Lung (tissue), 12 donors: Measurements from ENCODE around the gene STEAP4. TPM values are rescaled to one million over a fixed set of nuclear protein-coding genes. Genes with fewer than 3 reads are reported as not detected.

Experiments
- ATAC-seq: fragments of 200-7000 bp; cut with Tn5 transposase; one replicate; pipeline ENCODE4 v1.9.1; 2020; ENCODE audit warnings: moderate number of reproducible peaks; ENCODE audit not compliant: insufficient read depth, low FRiP score
- DNase-seq, 3 donors: peaks; one replicate each; pipeline ENCODE4 v3.0.0-alpha.2; 2013 to 2017
- H3K27ac ChIP-seq, 2 donors: one replicate each; pipeline ENCODE4 v1.5.1; 2013; ENCODE audit warnings: mild to moderate bottlenecking in 2 of 2, moderate library complexity in 2 of 2, control low read depth in 1 of 2, inconsistent platforms in 1 of 2, low read depth in 1 of 2, low read length in 1 of 2
- H3K27me3 ChIP-seq, 3 donors: one replicate each; pipeline ENCODE4 v1.5.1; 2013; ENCODE audit warnings: low read length in 2 of 3; ENCODE audit not compliant: control insufficient read depth in 3 of 3, insufficient read depth in 3 of 3
- H3K36me3 ChIP-seq, 4 donors: one replicate each; pipeline ENCODE4 v1.5.1; 2013; ENCODE audit warnings: low read length in 4 of 4, mild to moderate bottlenecking in 1 of 4, moderate library complexity in 1 of 4; ENCODE audit not compliant: control insufficient read depth in 4 of 4, insufficient read depth in 4 of 4
- H3K4me1 ChIP-seq, 5 donors: one replicate each; pipeline ENCODE4 v1.5.1; 2013; ENCODE audit warnings: low read length in 5 of 5, mild to moderate bottlenecking in 2 of 5, moderate library complexity in 1 of 5; ENCODE audit not compliant: control insufficient read depth in 5 of 5, insufficient read depth in 5 of 5
- H3K4me3 ChIP-seq: one replicate; pipeline ENCODE4 v1.5.1; 2013; ENCODE audit warnings: mild to moderate bottlenecking, control low read depth, moderate library complexity
- H3K9ac ChIP-seq, 2 donors: one replicate each; pipeline ENCODE4 v1.5.1; 2013; ENCODE audit warnings: low read length in 2 of 2, control low read depth in 1 of 2; ENCODE audit not compliant: insufficient read depth in 1 of 2
- H3K9me3 ChIP-seq, 4 donors: one replicate each; pipeline ENCODE4 v1.5.1; 2013; ENCODE audit warnings: low read length in 3 of 4, mild to moderate bottlenecking in 1 of 4, moderate library complexity in 1 of 4; ENCODE audit not compliant: control insufficient read depth in 4 of 4, insufficient read depth in 3 of 4
- WGBS, 2 donors: extraction: QIAGEN DNeasy Blood & Tissue Kit; methylation state at CpG; one replicate each; pipeline ENCODE4 v1.1.7; 2013; 5-methylcytosine and 5-hydroxymethylcytosine counted together
- polyA plus RNA-seq, 2 donors: library from polyadenylated mRNA; stranded (reverse); fragments of 200-250 nt; gene quantifications; one replicate each; pipeline ENCODE4 v1.2.1, GENCODE V29; 2013
- total RNA-seq, 2 donors: library from RNA; depleted of rRNA in 1 of 2; stranded (reverse); fragments of >200 nt in 1 of 2; gene quantifications; one replicate each; pipeline ENCODE4 v1.2.1, GENCODE V29; 2014 to 2021
- TF ChIP-seq, protein P1 (sequence below): IDR thresholded peaks from 2 replicates; pipeline ENCODE4 v1.5.1; 2012; ENCODE audit warnings: mild to moderate bottlenecking; ENCODE audit errors: control extremely low read depth, extremely low read depth
- donor health status: control.
- donor health status: control.
- donor health status: Bipolar disorder and iron deficiency.
- donor health status: healthy.
- donor health status: DM: yes; HTN: yes; CAD: no.

Gene STEAP4
- total and polyA plus RNA-seq, 4 donors = 17.1 to 108 (median 58.8) TPM

DNA sequence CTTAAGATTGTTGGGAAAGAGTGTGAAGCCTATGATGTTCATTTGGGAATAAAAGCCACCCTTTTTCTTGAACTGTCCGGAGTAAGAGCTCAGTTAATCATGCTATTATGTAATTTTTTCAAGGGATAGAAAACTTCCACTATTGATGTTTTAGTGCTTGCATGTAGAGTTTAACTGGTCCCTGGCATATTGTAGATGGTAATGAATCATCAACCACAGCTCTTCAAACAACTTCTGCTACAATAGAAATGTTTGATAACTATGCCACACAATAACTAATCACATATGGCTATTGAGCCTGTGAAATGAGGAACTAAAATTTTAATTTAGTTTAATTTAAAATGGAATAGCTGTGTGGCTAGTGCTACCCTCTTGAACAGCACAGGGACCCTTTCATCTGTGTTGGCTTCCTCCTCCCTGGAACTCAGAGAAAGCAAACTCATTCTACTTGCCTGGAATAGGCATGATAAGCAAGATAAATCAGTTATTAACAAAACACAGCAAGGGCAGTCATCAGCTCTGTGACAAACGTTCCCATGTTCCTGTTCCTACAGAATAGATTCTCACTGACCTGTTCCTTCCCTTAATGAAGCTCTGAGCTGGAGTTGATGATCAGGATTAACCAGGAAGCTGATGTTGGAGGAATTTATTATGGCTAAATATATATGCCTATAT lies 82.0 kb downstream of the STEAP4 start:
- Histone ChIP-seq H3K27ac (no peak overlapping the region), H3K27me3 (no peaks in the 10 kb centered on the region), H3K4me3 (no peak overlapping the region), H3K36me3 (no peaks in the 10 kb centered on the region), H3K9me3 (no peaks in the 10 kb centered on the region), H3K4me1 (peaks cover 0 to 12% (median 4%) of the 10 kb centered on the region in 5 donors), H3K9ac (no peak overlapping the region)
- no peak for ATAC-seq
- no peak for DNase-seq
- TF ChIP-seq, protein P1, sequence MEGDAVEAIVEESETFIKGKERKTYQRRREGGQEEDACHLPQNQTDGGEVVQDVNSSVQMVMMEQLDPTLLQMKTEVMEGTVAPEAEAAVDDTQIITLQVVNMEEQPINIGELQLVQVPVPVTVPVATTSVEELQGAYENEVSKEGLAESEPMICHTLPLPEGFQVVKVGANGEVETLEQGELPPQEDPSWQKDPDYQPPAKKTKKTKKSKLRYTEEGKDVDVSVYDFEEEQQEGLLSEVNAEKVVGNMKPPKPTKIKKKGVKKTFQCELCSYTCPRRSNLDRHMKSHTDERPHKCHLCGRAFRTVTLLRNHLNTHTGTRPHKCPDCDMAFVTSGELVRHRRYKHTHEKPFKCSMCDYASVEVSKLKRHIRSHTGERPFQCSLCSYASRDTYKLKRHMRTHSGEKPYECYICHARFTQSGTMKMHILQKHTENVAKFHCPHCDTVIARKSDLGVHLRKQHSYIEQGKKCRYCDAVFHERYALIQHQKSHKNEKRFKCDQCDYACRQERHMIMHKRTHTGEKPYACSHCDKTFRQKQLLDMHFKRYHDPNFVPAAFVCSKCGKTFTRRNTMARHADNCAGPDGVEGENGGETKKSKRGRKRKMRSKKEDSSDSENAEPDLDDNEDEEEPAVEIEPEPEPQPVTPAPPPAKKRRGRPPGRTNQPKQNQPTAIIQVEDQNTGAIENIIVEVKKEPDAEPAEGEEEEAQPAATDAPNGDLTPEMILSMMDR = no peak
- 30 to 33% methylated on average over 2 of the region's 2 CpGs for WGBS, 2 donors

DNA sequence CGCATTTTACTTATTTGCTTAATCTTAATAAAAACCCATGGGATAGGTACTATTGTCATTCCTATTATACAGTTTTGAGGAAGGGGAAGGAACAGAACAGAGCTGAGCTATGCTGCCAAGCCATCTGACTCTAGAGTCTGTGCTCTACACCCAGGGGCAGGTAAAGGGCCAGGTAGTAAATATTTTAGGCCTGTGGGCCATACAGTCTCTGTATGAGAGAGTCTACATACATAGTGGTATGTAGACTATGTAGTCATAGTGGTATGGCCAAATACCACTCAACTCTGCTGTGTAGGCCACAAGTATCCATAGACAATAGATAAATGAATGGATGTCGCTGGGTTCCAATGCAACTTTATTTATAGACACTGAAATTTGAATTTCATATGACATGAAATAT lies 83.4 kb downstream of the STEAP4 start:
- no peak overlapping the region for H3K27ac ChIP-seq
- H3K27me3 ChIP-seq = no peaks in the 10 kb centered on the region
- H3K36me3 ChIP-seq = no peaks in the 10 kb centered on the region
- WGBS, 2 donors = 98 to 100% methylated on average over 2 of the region's 2 CpGs
- ATAC-seq (no peak), DNase-seq (no peak)
- TF ChIP-seq, protein P1 = no peak
- no peak overlapping the region for H3K9ac ChIP-seq
- H3K4me1 ChIP-seq = peaks cover 0 to 20% (median 5%) of the 10 kb centered on the region in 5 donors
- no peak overlapping the region for H3K4me3 ChIP-seq
- no peaks in the 10 kb centered on the region for H3K9me3 ChIP-seq

Other genes with a start within 250 kb of the STEAP4 start
- gene SRI, start 86.9 kb downstream of the STEAP4 start, total RNA-seq = 100 to 1,000 TPM; 109 to 134 TPM
- 100 to 1,000 TPM in 1 of 2 donors, 10 to 100 TPM in 1; 58.2 to 107 TPM for gene SRI, start 86.9 kb downstream of the STEAP4 start, polyA plus RNA-seq